ENCODE results near the gene MORC4.

The MORC4 gene

GRCh38 chrX:106906361-106906760, 93.7 kb downstream of the MORC4 start:
- no peak for DNase-seq (ENCODE audit: low read depth in 2 of 2)

GRCh38 chrX:106905064-106905708, 94.8 kb downstream of the MORC4 start:
- DNase-seq (ENCODE audit: low read depth in 2 of 2), result no peak

GRCh38 chrX:106903856-106904528, 96.0 kb downstream of the MORC4 start:
- no peak for DNase-seq (ENCODE audit: low read depth in 2 of 2)

GRCh38 chrX:106903291-106903824, 96.7 kb downstream of the MORC4 start, which contains the start of gene RIPPLY1:
TSS of gene RIPPLY1 (minus strand) at chrX:106903341. CDS start at chrX:106903287, 54 bp downstream.
- DNase-seq (ENCODE audit: low read depth in 2 of 2), result no peak

- DNase-seq (ENCODE audit: low read depth in 2 of 2), result no peak
These were observed 97.3 kb downstream of the MORC4 start for GRCh38 chrX:106902684-106903083.

GRCh38 chrX:106901781-106902219, 98.2 kb downstream of the MORC4 start:
- no peak for DNase-seq (ENCODE audit: low read depth in 2 of 2)

- no peak for DNase-seq (ENCODE audit: low read depth in 2 of 2)
These were observed 98.7 kb downstream of the MORC4 start for GRCh38 chrX:106901341-106901740.

GRCh38 chrX:106899841-106900240, 100.2 kb downstream of the MORC4 start:
- no peak for DNase-seq (ENCODE audit: low read depth in 2 of 2)

GRCh38 chrX:106899276-106899675, 100.7 kb downstream of the MORC4 start:
- DNase-seq (ENCODE audit: low read depth in 2 of 2), result no peak

GRCh38 chrX:106898462-106898861, 101.5 kb downstream of the MORC4 start:
- no peak for DNase-seq (ENCODE audit: low read depth in 2 of 2)

GRCh38 chrX:106897259-106897658, 102.8 kb downstream of the MORC4 start:
- DNase-seq (ENCODE audit: low read depth in 2 of 2), result no peak

- no peak for DNase-seq (ENCODE audit: low read depth in 2 of 2)
These were observed 105.0 kb downstream of the MORC4 start for GRCh38 chrX:106894978-106895452.

GRCh38 chrX:106894392-106894909, 105.6 kb downstream of the MORC4 start:
- DNase-seq (ENCODE audit: low read depth in 2 of 2), result peak; percentile 6 to 19

- no peak for DNase-seq (ENCODE audit: low read depth in 2 of 2)
These were observed 108.1 kb downstream of the MORC4 start for GRCh38 chrX:106891762-106892460.

Measured in stimulated activated CD4-positive, alpha-beta T cell treated with anti-CD3 and anti-CD28 coated beads, Interleukin-1b, Interleukin-23, amount 100 ng/mL, for 4 hours (primary cell).